ENCODE results near the gene MID2. TPM values are rescaled to one million over a fixed set of nuclear protein-coding genes. Genes with fewer than 3 reads are reported as not detected.

The MID2 gene
- total RNA-seq, 1 donor from 2014 or later, result 25.5 TPM

DNA sequence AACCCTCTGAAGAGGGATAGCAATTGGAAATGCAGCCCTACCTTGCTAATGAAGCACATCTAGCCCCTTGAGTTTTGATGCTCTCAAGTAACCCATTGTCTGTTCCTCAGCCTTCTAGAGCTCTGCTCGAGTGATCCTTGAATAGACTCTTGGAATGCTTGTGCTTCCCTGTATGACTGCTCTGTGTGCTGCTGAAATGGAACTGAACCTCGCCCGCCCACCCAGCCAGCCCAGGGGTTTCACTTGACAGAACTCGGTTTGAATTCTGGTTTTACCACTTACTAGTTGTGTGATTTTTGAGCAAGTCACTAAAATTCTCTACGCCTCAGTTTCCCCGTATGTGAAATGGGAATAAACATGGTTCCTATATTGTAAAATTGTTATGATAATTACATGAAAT, 77.1 kb downstream of the MID2 start:
- Histone ChIP-seq H3K27ac (no peak overlapping the region), H3K4me1 (no peaks in the 10 kb centered on the region), H3K4me3 (no peak overlapping the region), H3K27me3 (no peaks in the 10 kb centered on the region), H3K36me3 (no peaks in the 10 kb centered on the region), H3K9me3 (no peaks in the 10 kb centered on the region)
- no peak for DNase-seq (ENCODE audit: extremely low spot score in 2 of 2)
- TF ChIP-seq POLR2A (IDR thresholded peaks at IDR 0.05), result no peak
- TF ChIP-seq POLR2AphosphoS5 (IDR thresholded peaks at IDR 0.05; ENCODE audit: insufficient read depth in 1 of 2, low read depth in 1 of 2), result no peak
- TF ChIP-seq CTCF (IDR thresholded peaks at IDR 0.05), result no peak
- intact Hi-C loops (cut with DNase I), result no loop called here

DNA sequence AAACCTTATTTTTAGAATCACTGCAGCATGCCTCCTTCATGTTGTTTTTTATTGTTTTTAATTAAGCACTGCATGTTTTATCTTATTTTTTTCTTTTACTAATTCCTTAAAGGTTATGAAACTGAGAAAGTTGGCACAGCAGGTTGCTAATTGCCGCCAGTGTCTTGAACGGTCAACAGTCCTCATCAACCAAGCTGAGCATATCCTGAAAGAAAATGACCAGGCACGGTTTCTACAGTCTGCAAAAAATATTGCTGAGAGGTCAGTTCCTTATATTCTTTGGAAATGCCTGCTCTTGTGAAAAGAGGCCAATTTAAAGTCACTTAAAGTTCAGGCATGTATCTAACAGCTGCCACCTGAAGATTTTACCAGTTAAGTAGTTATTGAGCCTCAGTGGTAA, 79.7 kb downstream of the MID2 start:
- H3K4me1 ChIP-seq, result no peaks in the 10 kb centered on the region
- H3K27me3 ChIP-seq, result no peaks in the 10 kb centered on the region
- H3K36me3 ChIP-seq, result no peaks in the 10 kb centered on the region
- TF ChIP-seq CTCF (IDR thresholded peaks at IDR 0.05), result no peak
- no peak for TF ChIP-seq POLR2AphosphoS5 (IDR thresholded peaks at IDR 0.05; ENCODE audit: insufficient read depth in 1 of 2, low read depth in 1 of 2)
- no peak for TF ChIP-seq POLR2A (IDR thresholded peaks at IDR 0.05)
- no peaks in the 10 kb centered on the region for H3K9me3 ChIP-seq
- H3K27ac ChIP-seq, result no peak overlapping the region
- intact Hi-C loops (cut with DNase I), result no loop called here
- H3K4me3 ChIP-seq, result no peak overlapping the region
- DNase-seq (ENCODE audit: extremely low spot score in 2 of 2), result no peak

- no peaks in the 10 kb centered on the region for H3K36me3 ChIP-seq
- intact Hi-C loops (cut with DNase I), result no loop called here
- no peak overlapping the region for H3K27ac ChIP-seq
- H3K4me3 ChIP-seq, result no peak overlapping the region
- no peaks in the 10 kb centered on the region for H3K9me3 ChIP-seq
- no peak for DNase-seq (ENCODE audit: extremely low spot score in 2 of 2)
- no peaks in the 10 kb centered on the region for H3K4me1 ChIP-seq
- H3K27me3 ChIP-seq, result no peaks in the 10 kb centered on the region
- TF ChIP-seq POLR2A (IDR thresholded peaks at IDR 0.05), result no peak
- no peak for TF ChIP-seq POLR2AphosphoS5 (IDR thresholded peaks at IDR 0.05; ENCODE audit: insufficient read depth in 1 of 2, low read depth in 1 of 2)
- TF ChIP-seq CTCF (IDR thresholded peaks at IDR 0.05), result no peak
Measured at GRCh38 chrX:107924136-107924746, 98.6 kb downstream of the MID2 start.

GRCh38 chrX:107934262-107934661, 108.6 kb downstream of the MID2 start:
- intact Hi-C loops (cut with DNase I), result no loop called here
- TF ChIP-seq CTCF (IDR thresholded peaks at IDR 0.05) (no peak), POLR2A (IDR thresholded peaks at IDR 0.05) (no peak), POLR2AphosphoS5 (IDR thresholded peaks at IDR 0.05; ENCODE audit: insufficient read depth in 1 of 2, low read depth in 1 of 2) (no peak)
- no peak for DNase-seq (ENCODE audit: extremely low spot score in 2 of 2)
- Histone ChIP-seq H3K27me3 (no peaks in the 10 kb centered on the region), H3K4me3 (no peak overlapping the region), H3K36me3 (no peaks in the 10 kb centered on the region), H3K4me1 (no peaks in the 10 kb centered on the region), H3K27ac (no peak overlapping the region), H3K9me3 (no peaks in the 10 kb centered on the region)

DNA sequence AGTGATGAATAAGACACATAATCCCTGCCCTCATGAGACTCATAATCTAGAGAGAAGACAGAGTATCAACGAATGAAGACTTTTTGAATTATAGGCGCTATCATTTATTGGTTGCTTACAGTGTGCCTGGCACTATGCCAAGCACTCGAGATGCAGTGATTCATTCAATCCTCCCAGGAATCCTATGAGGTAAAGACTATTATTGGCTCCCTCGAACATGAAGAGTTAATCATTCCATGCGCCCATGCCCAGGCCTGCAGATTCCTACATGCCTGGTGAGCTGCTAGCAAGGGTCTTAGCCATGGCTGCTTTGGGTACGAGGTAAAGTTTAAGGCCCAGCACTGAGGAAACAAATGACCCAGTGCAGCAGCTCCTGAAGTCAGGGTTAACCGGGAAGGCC, 109.5 kb downstream of the MID2 start:
- no peak for TF ChIP-seq POLR2AphosphoS5 (IDR thresholded peaks at IDR 0.05; ENCODE audit: insufficient read depth in 1 of 2, low read depth in 1 of 2)
- TF ChIP-seq POLR2A (IDR thresholded peaks at IDR 0.05), result no peak
- no peak for TF ChIP-seq CTCF (IDR thresholded peaks at IDR 0.05)
- Histone ChIP-seq H3K36me3 (no peaks in the 10 kb centered on the region), H3K27ac (no peak overlapping the region), H3K9me3 (no peaks in the 10 kb centered on the region), H3K27me3 (no peaks in the 10 kb centered on the region), H3K4me3 (peak overlapping the region; percentile 19 to 32), H3K4me1 (no peaks in the 10 kb centered on the region)
- no peak for DNase-seq (ENCODE audit: extremely low spot score in 2 of 2)
- intact Hi-C loops (cut with DNase I), result no loop called here
